ENCODE measurements around the gene MPZL3.
A peak's percentile ranks its signal among the peaks of the same experiment; 100 is the strongest.

Gene MPZL3

GRCh38 chr11:118215765-118216164 is 36.4 kb downstream of the MPZL3 start:
- Histone ChIP-seq H3K9me3 (no peaks in the 10 kb centered on the region), H3K4me1 (ENCODE audit: control insufficient read depth in 1 of 2, insufficient read depth in 1 of 2, low read depth in 1 of 2, low read length in 1 of 2) (peaks cover 100% of the 10 kb centered on the region in 2 experiments), H3K4me3 (ENCODE audit: low read depth in 1 of 2, low read length in 1 of 2) (peak overlapping the region; percentile 63 to 77), H3K27ac (peak overlapping the region; percentile 97), H3K36me3 (peaks cover 56% of the 10 kb centered on the region), H3K27me3 (no peaks in the 10 kb centered on the region)
- no peak for TF ChIP-seq CTCF (IDR thresholded peaks at IDR 0.05)

DNA sequence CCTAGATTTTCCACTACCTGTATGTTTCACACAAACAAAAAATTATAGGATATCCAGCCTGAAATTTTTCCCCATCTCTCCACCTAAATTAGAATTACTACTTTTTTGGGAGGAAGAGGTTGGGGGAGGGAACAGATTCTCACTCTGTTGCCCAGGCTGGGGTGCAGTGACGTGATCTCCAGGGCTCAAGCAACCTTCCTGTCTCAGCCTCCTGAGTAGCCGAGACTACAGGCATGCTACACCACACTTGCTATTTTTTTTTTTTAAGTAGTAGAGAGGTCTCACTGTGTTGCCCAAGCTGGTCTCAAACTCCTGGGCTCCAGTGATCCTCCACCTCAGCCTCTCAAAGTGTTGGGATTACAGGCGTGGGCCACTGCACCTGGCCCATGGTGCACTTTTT is 36.9 kb downstream of the MPZL3 start:
- Histone ChIP-seq H3K4me3 (ENCODE audit: low read depth in 1 of 2, low read length in 1 of 2) (peak overlapping the region; percentile 63 to 77), H3K27ac (peak overlapping the region; percentile 97), H3K36me3 (peaks cover 56% of the 10 kb centered on the region), H3K4me1 (ENCODE audit: control insufficient read depth in 1 of 2, insufficient read depth in 1 of 2, low read depth in 1 of 2, low read length in 1 of 2) (peaks cover 100% of the 10 kb centered on the region in 2 experiments), H3K9me3 (no peaks in the 10 kb centered on the region), H3K27me3 (no peaks in the 10 kb centered on the region)
- TF ChIP-seq CTCF (IDR thresholded peaks at IDR 0.05) = no peak

DNA sequence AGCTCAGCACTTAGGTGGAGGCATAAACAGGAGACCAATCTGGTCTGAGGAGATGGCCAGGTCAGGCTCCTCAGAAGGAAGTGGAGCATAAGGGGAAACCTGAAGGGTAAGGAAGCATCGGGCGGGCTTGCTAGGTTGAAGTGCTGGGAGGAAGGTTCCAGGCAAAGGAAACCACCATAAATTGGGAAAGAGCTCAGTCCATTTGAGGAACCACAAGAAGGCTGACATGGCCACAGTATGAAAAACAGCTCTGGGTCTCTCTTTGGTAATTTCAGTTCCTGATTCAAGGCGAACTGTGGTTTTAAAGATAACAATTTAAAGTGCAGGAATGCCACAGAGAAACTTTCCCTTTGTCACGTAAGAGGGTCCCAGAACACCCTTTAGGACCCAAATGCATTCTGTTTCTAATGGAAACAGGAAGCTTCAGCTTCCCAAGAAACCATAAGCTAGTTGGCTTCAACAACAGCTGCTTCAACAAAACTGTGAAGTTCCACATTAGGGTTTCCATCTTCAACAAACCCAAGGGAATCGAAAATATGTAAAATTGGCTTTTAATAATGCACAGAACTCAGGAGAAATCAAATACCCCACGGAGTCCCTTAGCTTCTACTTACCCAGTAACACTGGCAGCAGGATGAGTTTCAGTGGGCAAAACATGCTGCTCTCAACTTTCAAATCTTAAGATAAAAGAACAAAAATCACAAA is 37.8 kb downstream of the MPZL3 start:
- Histone ChIP-seq H3K4me1 (ENCODE audit: control insufficient read depth in 1 of 2, insufficient read depth in 1 of 2, low read depth in 1 of 2, low read length in 1 of 2) (peaks cover 100% of the 10 kb centered on the region in 2 experiments), H3K27me3 (no peaks in the 10 kb centered on the region), H3K36me3 (peaks cover 56% of the 10 kb centered on the region), H3K27ac (peak overlapping the region; percentile 97), H3K9me3 (no peaks in the 10 kb centered on the region), H3K4me3 (ENCODE audit: low read depth in 1 of 2, low read length in 1 of 2) (peak overlapping the region; percentile 63 to 77)
- no peak for TF ChIP-seq CTCF (IDR thresholded peaks at IDR 0.05)

GRCh38 chr11:118213781-118214180 is 38.4 kb downstream of the MPZL3 start:
- Histone ChIP-seq H3K27me3 (no peaks in the 10 kb centered on the region), H3K27ac (peak overlapping the region; percentile 97), H3K36me3 (peaks cover 58% of the 10 kb centered on the region), H3K9me3 (no peaks in the 10 kb centered on the region), H3K4me1 (ENCODE audit: control insufficient read depth in 1 of 2, insufficient read depth in 1 of 2, low read depth in 1 of 2, low read length in 1 of 2) (peaks cover 100% of the 10 kb centered on the region in 2 experiments), H3K4me3 (ENCODE audit: low read depth in 1 of 2, low read length in 1 of 2) (peak overlapping the region; percentile 63 to 77)
- no peak for TF ChIP-seq CTCF (IDR thresholded peaks at IDR 0.05)

GRCh38 chr11:118213201-118213600 is 39.0 kb downstream of the MPZL3 start:
- H3K4me1 ChIP-seq (ENCODE audit: control insufficient read depth in 1 of 2, insufficient read depth in 1 of 2, low read depth in 1 of 2, low read length in 1 of 2) = peaks cover 100% of the 10 kb centered on the region in 2 experiments

More at GRCh38 chr11:118213201-118213600, 39.0 kb downstream of the MPZL3 start:
- Histone ChIP-seq H3K27ac (peak overlapping the region; percentile 97), H3K36me3 (peaks cover 58% of the 10 kb centered on the region), H3K9me3 (no peaks in the 10 kb centered on the region), H3K4me3 (ENCODE audit: low read depth in 1 of 2, low read length in 1 of 2) (peak overlapping the region; percentile 63 to 77), H3K27me3 (no peaks in the 10 kb centered on the region)
- no peak for TF ChIP-seq CTCF (IDR thresholded peaks at IDR 0.05)

All from neutrophil (primary cell).